Endothelial cell of umbilical vein (primary cell): Measurements from ENCODE around the gene CCDC74A. TPM values are rescaled to one million over a fixed set of nuclear protein-coding genes. Genes with fewer than 3 reads are reported as not detected.
"Not testable (repeated sequence)": the region's sequence is repeated elsewhere in the genome, so short reads cannot be mapped to it uniquely, and the experiment has no call there.

ENCODE experiments used
- BruUV-seq: library from RNA; stranded (reverse); fragments of 400-500 nt; replicated peaks from 2 replicates; lab custom pipeline; 2021; lab: Mats Ljungman, UMichigan
- CTCF ChIA-PET: fragments of 300-600, 350-600 bp; sonication (Branson Sonifier 250); formaldehyde crosslinking; loops from one replicate; lab custom pipeline; 2021; ENCODE audit warnings: antibody characterized with exemption, inconsistent platforms; lab: Charles Lee
- POLR2A ChIA-PET: fragments of 300-600, 350-600 bp; sonication (Branson Sonifier 250); formaldehyde crosslinking; loops from one replicate; lab custom pipeline; 2021; ENCODE audit warnings: antibody characterized with exemption, inconsistent platforms; lab: Charles Lee
- DNase-seq: peaks from one replicate; pipeline ENCODE4 v3.0.0-alpha.2; 2011; ENCODE audit warnings: low read depth, low spot score
- FAIRE-seq: peaks from 2 replicates; lab custom pipeline; 2011; peaks lifted over from hg19 to GRCh38; lab: Jason Lieb, UNC
- H2AFZ ChIP-seq: 2 replicates; pipeline ENCODE4 v1.6.0; 2012; ENCODE audit warnings: low read depth, low read length, control low read depth, inconsistent platforms
- H3K27ac ChIP-seq: 2 replicates; pipeline ENCODE4 v1.5.1; 2011; ENCODE audit warnings: low read depth, mild to moderate bottlenecking, control low read depth, low read length, moderate library complexity; ENCODE audit not compliant: insufficient read depth
- H3K27me3 ChIP-seq, 2 experiments: 2 replicates each; pipeline versions ENCODE4 v1.6.0 to v1.6.1; 2011; ENCODE audit warnings: low read length in 2 of 2, mixed read lengths in 1 of 2; ENCODE audit not compliant: control insufficient read depth in 2 of 2, insufficient read depth in 2 of 2
- H3K36me3 ChIP-seq, 2 experiments: 2 replicates in 1 of 2; 3 replicates in 1 of 2; pipeline ENCODE4 v1.5.1; 2011; ENCODE audit warnings: low read length in 2 of 2, mild to moderate bottlenecking in 1 of 2, moderate library complexity in 1 of 2; ENCODE audit not compliant: control insufficient read depth in 2 of 2, insufficient read depth in 2 of 2; ENCODE audit errors: extremely low read depth in 1 of 2
- H3K4me1 ChIP-seq: 3 replicates; pipeline ENCODE4 v1.5.1; 2011; ENCODE audit warnings: mild to moderate bottlenecking, low read length; ENCODE audit not compliant: control insufficient read depth, insufficient read depth; ENCODE audit errors: extremely low read depth
- H3K4me2 ChIP-seq: 2 replicates; pipeline ENCODE4 v1.6.1; 2011; ENCODE audit warnings: low read length, control low read depth, mixed read lengths; ENCODE audit not compliant: insufficient read depth
- H3K4me3 ChIP-seq, 3 experiments: fragments of 200-600 bp in 1 of 3; sonication (generic), shearing (Covaris generic) in 1 of 3; replicated peaks in 1 of 3; 2 replicates each; pipeline ENCODE4 v1.5.1; 2011 to 2016; ENCODE audit warnings: control low read depth in 3 of 3, low read length in 3 of 3, mild to moderate bottlenecking in 2 of 3, inconsistent platforms in 1 of 3, low read depth in 1 of 3, moderate library complexity in 1 of 3; ENCODE audit not compliant: insufficient read depth in 1 of 3
- H3K79me2 ChIP-seq: 2 replicates; pipeline ENCODE4 v1.6.0; 2012; ENCODE audit warnings: low read length, inconsistent platforms; ENCODE audit not compliant: control insufficient read depth, insufficient read depth
- H3K9ac ChIP-seq: replicated peaks from 2 replicates; pipeline ENCODE3; 2011; ENCODE audit warnings: low read length, control low read depth; ENCODE audit not compliant: insufficient read depth; ENCODE audit errors: extremely low read depth
- H3K9me1 ChIP-seq: replicated peaks from 3 replicates; pipeline ENCODE4 v1.6.0; 2011; ENCODE audit warnings: mild to moderate bottlenecking, low read length; ENCODE audit not compliant: control insufficient read depth, insufficient read depth; ENCODE audit errors: extremely low read depth
- H3K9me3 ChIP-seq: replicated peaks from 2 replicates; pipeline ENCODE4 v1.5.1; 2012; ENCODE audit warnings: low read length, inconsistent platforms; ENCODE audit not compliant: control insufficient read depth, insufficient read depth
- H4K20me1 ChIP-seq: replicated peaks from 2 replicates; pipeline ENCODE3; 2011; ENCODE audit warnings: mild to moderate bottlenecking, low read length; ENCODE audit not compliant: control insufficient read depth, insufficient read depth; ENCODE audit errors: extremely low read depth
- FOS ChIP-seq: IDR thresholded peaks from 2 replicates; pipeline ENCODE4 v1.6.1; 2011; ENCODE audit warnings: mild to moderate bottlenecking, low read length, moderate library complexity, borderline replicate concordance; ENCODE audit not compliant: insufficient read depth
- GATA2 ChIP-seq: IDR thresholded peaks from 2 replicates; pipeline ENCODE4 v1.7.0; 2011; ENCODE audit warnings: low read depth, mild to moderate bottlenecking, moderate library complexity, mixed read lengths, low read length; ENCODE audit not compliant: insufficient read length, insufficient read depth
- JUN ChIP-seq: IDR thresholded peaks from 2 replicates; pipeline ENCODE4 v1.6.1; 2011; ENCODE audit warnings: borderline replicate concordance, low read depth; ENCODE audit not compliant: insufficient read length, insufficient read depth
- dilution Hi-C: fragments of 300-500 bp; cut with MboI; formaldehyde crosslinking; loops from one replicate; pipeline ENCODE4 v1.15.0; 2019; ENCODE audit warnings: low sequenced_read_pairs; ENCODE audit not compliant: extremely low pct_ligation_motif_present
- intact Hi-C: fragments of 100-400 bp; cut with micrococcal nuclease; formaldehyde crosslinking; loops from one replicate; pipeline ENCODE4 v1.10.0; 2022
- polyA plus RNA-seq, 4 experiments: library from polyadenylated mRNA; depleted of rRNA in 3 of 4; stranded (reverse) in 3 of 4; unstranded in 1 of 4; fragments of >200 nt; gene quantifications; 2 replicates each; pipeline versions ENCODE4 v1.2.1 to v1.2.3, GENCODE V29; 2011 to 2012; ENCODE audit warnings: missing spikeins in 1 of 4
- total RNA-seq: library from RNA; stranded (reverse); gene quantifications from 2 replicates; pipeline ENCODE4 v1.2.3, GENCODE V29; 2021
- TF ChIP-seq, protein P1 (sequence below): IDR thresholded peaks from 2 replicates; pipeline ENCODE4 v1.6.1; 2011; ENCODE audit not compliant: insufficient read depth, insufficient read length
- TF ChIP-seq, protein P2 (sequence below), 2 donors: IDR thresholded peaks; 1 replicate in 1 of 2; 2 replicates in 1 of 2; pipeline ENCODE4 v1.5.1; 2011; ENCODE audit warnings: low read length in 2 of 2, mild to moderate bottlenecking in 2 of 2, moderate library complexity in 2 of 2, control low read depth in 1 of 2, inconsistent platforms in 1 of 2, low read depth in 1 of 2; ENCODE audit not compliant: insufficient read depth in 1 of 2; ENCODE audit errors: extremely low read depth in 1 of 2

Gene CCDC74A
- total and polyA plus RNA-seq, 2 donors (not counting 3 experiments of a cell fraction or from before 2014, with no cell fraction given): 7.0 to 11.7 TPM

DNA sequence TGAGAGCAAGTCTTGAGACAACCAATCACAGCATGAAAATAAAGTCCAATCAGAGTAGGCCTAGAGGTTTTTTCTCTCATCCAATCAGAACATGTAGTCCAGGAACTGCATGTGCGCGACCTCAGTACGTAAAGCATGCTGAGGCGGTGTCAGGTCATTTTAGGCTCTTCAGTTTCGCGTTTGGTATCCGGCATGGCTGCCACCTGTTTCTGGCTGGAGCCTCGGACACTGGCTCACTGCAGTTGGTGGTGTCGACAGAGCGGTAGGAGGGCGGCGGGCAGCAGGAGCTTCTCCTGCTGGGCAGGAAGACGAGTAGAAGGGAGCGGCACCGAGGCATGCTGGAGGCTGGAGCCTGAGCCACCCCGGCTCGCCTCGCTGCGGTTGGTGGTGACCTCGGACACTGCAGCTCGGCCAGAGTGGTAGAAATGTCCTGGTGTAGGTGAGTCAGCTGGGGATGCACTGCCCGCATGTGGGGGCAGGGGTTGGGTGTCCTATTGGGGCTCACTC, 15.8 kb downstream of the CCDC74A start:
- Histone ChIP-seq H3K79me2 (no peaks in the 10 kb centered on the region), H3K27ac (no peak overlapping the region), H3K4me3 (no peak overlapping the region), H3K4me2 (no peak overlapping the region), H3K9me3 (no peaks in the 10 kb centered on the region), H2AFZ (no peak overlapping the region), H3K9ac (no peak overlapping the region), H3K36me3 (no peaks in the 10 kb centered on the region), H4K20me1 (no peaks in the 10 kb centered on the region), H3K4me1 (no peaks in the 10 kb centered on the region), H3K9me1 (no peaks in the 10 kb centered on the region), H3K27me3 (no peaks in the 10 kb centered on the region)
- DNase-seq: no peak
- intact Hi-C loops (no loop called here), dilution Hi-C loops (no loop called here)
- BruUV-seq: no TSS peak
- TF ChIP-seq, protein P1, sequence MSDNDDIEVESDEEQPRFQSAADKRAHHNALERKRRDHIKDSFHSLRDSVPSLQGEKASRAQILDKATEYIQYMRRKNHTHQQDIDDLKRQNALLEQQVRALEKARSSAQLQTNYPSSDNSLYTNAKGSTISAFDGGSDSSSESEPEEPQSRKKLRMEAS: no peak
- TF ChIP-seq JUN (no peak), FOS (no peak), GATA2 (no peak)
- TF ChIP-seq, protein P2, sequence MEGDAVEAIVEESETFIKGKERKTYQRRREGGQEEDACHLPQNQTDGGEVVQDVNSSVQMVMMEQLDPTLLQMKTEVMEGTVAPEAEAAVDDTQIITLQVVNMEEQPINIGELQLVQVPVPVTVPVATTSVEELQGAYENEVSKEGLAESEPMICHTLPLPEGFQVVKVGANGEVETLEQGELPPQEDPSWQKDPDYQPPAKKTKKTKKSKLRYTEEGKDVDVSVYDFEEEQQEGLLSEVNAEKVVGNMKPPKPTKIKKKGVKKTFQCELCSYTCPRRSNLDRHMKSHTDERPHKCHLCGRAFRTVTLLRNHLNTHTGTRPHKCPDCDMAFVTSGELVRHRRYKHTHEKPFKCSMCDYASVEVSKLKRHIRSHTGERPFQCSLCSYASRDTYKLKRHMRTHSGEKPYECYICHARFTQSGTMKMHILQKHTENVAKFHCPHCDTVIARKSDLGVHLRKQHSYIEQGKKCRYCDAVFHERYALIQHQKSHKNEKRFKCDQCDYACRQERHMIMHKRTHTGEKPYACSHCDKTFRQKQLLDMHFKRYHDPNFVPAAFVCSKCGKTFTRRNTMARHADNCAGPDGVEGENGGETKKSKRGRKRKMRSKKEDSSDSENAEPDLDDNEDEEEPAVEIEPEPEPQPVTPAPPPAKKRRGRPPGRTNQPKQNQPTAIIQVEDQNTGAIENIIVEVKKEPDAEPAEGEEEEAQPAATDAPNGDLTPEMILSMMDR (IDR thresholded peaks at IDR 0.05; ENCODE audit: extremely low read depth in 1 of 2, insufficient read depth in 1 of 2, low read depth in 1 of 2, low read length in 2 of 2): no peak
- POLR2A ChIA-PET: no interaction called here
- CTCF ChIA-PET: no interaction called here
- FAIRE-seq: no peak

DNA sequence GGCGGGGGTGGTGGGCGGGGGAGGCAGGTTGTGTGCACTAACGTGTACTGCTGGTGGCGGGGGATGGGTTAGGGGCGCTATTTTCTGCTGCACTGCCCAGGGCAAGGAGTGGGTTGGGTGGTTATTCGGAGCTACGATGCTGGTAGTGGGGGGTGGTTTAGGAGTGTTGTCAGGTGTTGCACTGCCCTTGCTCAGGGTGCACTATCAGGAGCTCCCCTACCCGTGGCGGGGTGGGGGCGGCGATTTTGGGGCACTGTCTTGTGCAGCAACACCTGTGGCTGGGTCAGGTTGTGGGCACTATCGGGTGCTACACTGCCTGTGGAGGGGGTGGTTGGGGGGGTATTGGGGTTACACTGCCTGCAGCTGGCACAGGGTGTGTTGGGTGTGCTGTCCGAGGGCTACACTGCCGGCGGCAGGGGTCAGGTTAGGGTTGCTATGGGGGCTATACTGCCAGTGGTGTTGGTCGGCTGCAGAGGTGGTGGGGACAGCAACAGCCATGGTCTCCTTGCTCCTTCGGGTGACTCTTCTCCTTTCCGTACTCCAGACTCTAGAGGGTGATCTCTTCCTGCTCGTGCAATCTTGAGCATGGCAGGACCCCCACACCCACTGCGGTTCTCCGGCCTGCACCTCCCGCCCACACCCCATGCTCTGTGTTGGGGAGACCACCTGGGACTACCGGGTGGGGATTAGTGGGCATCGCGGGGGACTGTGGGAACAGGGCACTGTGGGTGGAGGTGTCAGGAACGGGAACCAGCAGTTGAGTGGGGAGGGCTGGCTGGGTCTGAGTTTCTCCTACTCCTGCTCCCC, 16.5 kb downstream of the CCDC74A start:
- H3K36me3 ChIP-seq, H3K9me3 ChIP-seq, H3K4me2 ChIP-seq, H3K4me1 ChIP-seq, H3K4me3 ChIP-seq, POLR2A ChIA-PET, dilution Hi-C loops, CTCF ChIA-PET, H3K27me3 ChIP-seq, H3K9ac ChIP-seq, H2AFZ ChIP-seq, BruUV-seq, FAIRE-seq, intact Hi-C loops, H4K20me1 ChIP-seq, H3K27ac ChIP-seq, DNase-seq, H3K79me2 ChIP-seq, H3K9me1 ChIP-seq: not testable (repeated sequence)

DNA sequence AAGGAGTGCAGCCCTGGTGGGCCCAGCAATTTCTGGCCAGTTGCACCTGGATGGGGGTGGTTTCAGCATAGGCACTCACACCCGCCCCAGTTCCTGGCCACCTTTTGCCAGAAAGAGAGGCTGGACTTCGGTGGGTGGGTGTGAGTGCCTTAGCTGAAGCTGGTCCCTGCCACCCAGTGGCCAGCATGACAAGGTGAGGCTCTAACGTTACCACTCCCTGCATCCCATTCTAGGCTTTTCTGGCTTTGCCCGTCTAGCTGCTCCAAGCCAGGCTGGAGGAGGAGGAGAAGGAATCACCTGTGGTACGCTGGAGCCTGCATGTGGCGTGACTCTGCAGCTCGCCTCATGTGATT, 17.1 kb downstream of the CCDC74A start:
- H3K9me1 ChIP-seq, H3K4me2 ChIP-seq, H3K79me2 ChIP-seq, H4K20me1 ChIP-seq, H3K4me3 ChIP-seq, H3K9me3 ChIP-seq, H3K27ac ChIP-seq, CTCF ChIA-PET, BruUV-seq, FAIRE-seq, DNase-seq, H3K27me3 ChIP-seq, H2AFZ ChIP-seq, intact Hi-C loops, H3K9ac ChIP-seq, H3K36me3 ChIP-seq, dilution Hi-C loops, H3K4me1 ChIP-seq, POLR2A ChIA-PET: not testable (repeated sequence)
